MM.1S (cell line): ENCODE results near the gene OSBPL8.

Experiments used
- DNase-seq: peaks from one replicate; pipeline ENCODE4 v3.0.0-alpha.2; 2015
- H2AFZ ChIP-seq: fragments of 300-600 bp; sonication (generic); 2 replicates; pipeline ENCODE4 v1.6.0; 2016; ENCODE audit warnings: antibody characterized with exemption, low read length
- H3F3A ChIP-seq: fragments of 300-600 bp; sonication (generic); 2 replicates; pipeline ENCODE4 v1.6.1; 2016; ENCODE audit warnings: mild to moderate bottlenecking, antibody characterized with exemption, low read length, moderate library complexity, mixed read lengths; ENCODE audit not compliant: insufficient read depth
- H3K27ac ChIP-seq: fragments of 300-600 bp; sonication (generic); 2 replicates; pipeline ENCODE4 v1.5.1; 2016; ENCODE audit warnings: mild to moderate bottlenecking, low read length
- H3K27me3 ChIP-seq: fragments of 300-600 bp; sonication (generic); replicated peaks from 2 replicates; pipeline ENCODE4 v1.6.0; 2016; ENCODE audit warnings: low read length; ENCODE audit not compliant: insufficient read depth
- H3K36me3 ChIP-seq: fragments of 300-600 bp; sonication (generic); replicated peaks from 2 replicates; pipeline ENCODE4 v1.6.1; 2016; ENCODE audit warnings: mild to moderate bottlenecking, low read length, mixed read lengths; ENCODE audit not compliant: insufficient read depth
- H3K4me1 ChIP-seq: fragments of 300-600 bp; sonication (generic); 2 replicates; pipeline ENCODE4 v1.6.1; 2016; ENCODE audit warnings: low read length, mixed read lengths
- H3K4me2 ChIP-seq: fragments of 300-600 bp; sonication (generic); 2 replicates; pipeline ENCODE4 v1.6.0; 2016; ENCODE audit warnings: low read depth, low read length
- H3K4me3 ChIP-seq: fragments of 300-600 bp; sonication (generic); 2 replicates; pipeline ENCODE4 v1.5.1; 2016; ENCODE audit warnings: low read length, mixed read lengths
- H3K79me2 ChIP-seq: fragments of 300-600 bp; sonication (generic); 2 replicates; pipeline ENCODE4 v1.6.1; 2016; ENCODE audit warnings: mixed run types, low read length, mixed read lengths
- H3K9ac ChIP-seq: fragments of 300-600 bp; sonication (generic); 2 replicates; pipeline ENCODE4 v1.6.1; 2016; ENCODE audit warnings: low read length, mixed read lengths
- H3K9me2 ChIP-seq: fragments of 300-600 bp; sonication (generic); replicated peaks from 2 replicates; pipeline ENCODE4 v1.6.1; 2016; ENCODE audit warnings: mild to moderate bottlenecking, low read length, mixed read lengths; ENCODE audit not compliant: insufficient read depth
- H3K9me3 ChIP-seq: fragments of 300-600 bp; sonication (generic); replicated peaks from 2 replicates; pipeline ENCODE4 v1.6.1; 2016; ENCODE audit warnings: mild to moderate bottlenecking, low read length, mixed read lengths; ENCODE audit not compliant: insufficient read depth
- H4K20me1 ChIP-seq: fragments of 300-600 bp; sonication (generic); 2 replicates; pipeline ENCODE4 v1.6.1; 2016; ENCODE audit warnings: mild to moderate bottlenecking, low read length, moderate library complexity, mixed read lengths; ENCODE audit not compliant: insufficient read depth
- CTCF ChIP-seq: fragments of 300-600 bp; sonication (generic); IDR thresholded peaks from 2 replicates; pipeline ENCODE4 v1.5.1; 2016; ENCODE audit warnings: antibody characterized with exemption, low read length, mixed read lengths
- EZH2 ChIP-seq: fragments of 300-600 bp; sonication (generic); optimal IDR thresholded peaks from 2 replicates; pipeline ENCODE3; 2017; ENCODE audit warnings: low read depth, mild to moderate bottlenecking, antibody characterized with exemption, low read length, mixed read lengths
- EZH2phosphoT487 ChIP-seq: fragments of 300-600 bp; sonication (generic); IDR thresholded peaks from 2 replicates; pipeline ENCODE4 v1.6.1; 2018; ENCODE audit warnings: antibody characterized with exemption, low read length

The OSBPL8 gene

GRCh38 chr12:76535170-76535569, 24.4 kb downstream of the OSBPL8 start:
- Histone ChIP-seq H3K79me2 (peaks cover 50% of the 10 kb centered on the region), H3K9me3 (no peaks in the 10 kb centered on the region), H4K20me1 (no peaks in the 10 kb centered on the region), H3K4me2 (no peak overlapping the region), H3K27me3 (no peaks in the 10 kb centered on the region), H3K36me3 (no peaks in the 10 kb centered on the region), H3K4me3 (no peak overlapping the region), H3K9ac (no peak overlapping the region), H2AFZ (no peak overlapping the region), H3F3A (no peaks in the 10 kb centered on the region), H3K4me1 (no peaks in the 10 kb centered on the region), H3K27ac (no peak overlapping the region), H3K9me2 (no peaks in the 10 kb centered on the region)
- TF ChIP-seq EZH2: no peak
- TF ChIP-seq EZH2phosphoT487: no peak
- DNase-seq: no peak

GRCh38 chr12:76533331-76533730, 26.2 kb downstream of the OSBPL8 start:
- H3K9ac ChIP-seq: no peak overlapping the region
- H3K36me3 ChIP-seq: no peaks in the 10 kb centered on the region
- no peak overlapping the region for H3K4me2 ChIP-seq
- DNase-seq: no peak
- no peaks in the 10 kb centered on the region for H3K9me2 ChIP-seq
- no peak overlapping the region for H2AFZ ChIP-seq
- peaks cover 56% of the 10 kb centered on the region for H3K79me2 ChIP-seq
- no peaks in the 10 kb centered on the region for H4K20me1 ChIP-seq
- no peak overlapping the region for H3K27ac ChIP-seq
- no peaks in the 10 kb centered on the region for H3K4me1 ChIP-seq
- H3F3A ChIP-seq: no peaks in the 10 kb centered on the region
- TF ChIP-seq CTCF (no peak), EZH2 (no peak), EZH2phosphoT487 (no peak)
- H3K4me3 ChIP-seq: no peak overlapping the region
- no peaks in the 10 kb centered on the region for H3K27me3 ChIP-seq
- no peaks in the 10 kb centered on the region for H3K9me3 ChIP-seq

GRCh38 chr12:76532520-76532919, 27.1 kb downstream of the OSBPL8 start:
- H3K27me3 ChIP-seq: no peaks in the 10 kb centered on the region
- H3K36me3 ChIP-seq: no peaks in the 10 kb centered on the region
- no peaks in the 10 kb centered on the region for H3K9me3 ChIP-seq
- no peak overlapping the region for H2AFZ ChIP-seq
- no peak overlapping the region for H3K9ac ChIP-seq
- H3K79me2 ChIP-seq: peaks cover 59% of the 10 kb centered on the region
- no peak for DNase-seq
- no peaks in the 10 kb centered on the region for H4K20me1 ChIP-seq
- no peaks in the 10 kb centered on the region for H3F3A ChIP-seq
- TF ChIP-seq EZH2 (no peak), CTCF (no peak), EZH2phosphoT487 (no peak)
- no peak overlapping the region for H3K4me2 ChIP-seq
- H3K27ac ChIP-seq: no peak overlapping the region
- H3K4me1 ChIP-seq: no peaks in the 10 kb centered on the region
- H3K9me2 ChIP-seq: no peaks in the 10 kb centered on the region
- no peak overlapping the region for H3K4me3 ChIP-seq

GRCh38 chr12:76531056-76531455, 28.5 kb downstream of the OSBPL8 start:
- no peak overlapping the region for H3K4me3 ChIP-seq
- no peak overlapping the region for H2AFZ ChIP-seq
- no peaks in the 10 kb centered on the region for H3K4me1 ChIP-seq
- H3K27me3 ChIP-seq: no peaks in the 10 kb centered on the region
- H3K79me2 ChIP-seq: peaks cover 55% of the 10 kb centered on the region
- H3K36me3 ChIP-seq: no peaks in the 10 kb centered on the region
- H3F3A ChIP-seq: no peaks in the 10 kb centered on the region
- H3K27ac ChIP-seq: no peak overlapping the region
- no peaks in the 10 kb centered on the region for H4K20me1 ChIP-seq
- DNase-seq: no peak
- H3K4me2 ChIP-seq: no peak overlapping the region
- H3K9ac ChIP-seq: no peak overlapping the region
- H3K9me3 ChIP-seq: no peaks in the 10 kb centered on the region
- no peaks in the 10 kb centered on the region for H3K9me2 ChIP-seq
- TF ChIP-seq CTCF (no peak), EZH2phosphoT487 (no peak), EZH2 (no peak)
